ENCODE data around the gene PLXDC2. TPM values are rescaled to one million over a fixed set of nuclear protein-coding genes. Genes with fewer than 3 reads are reported as not detected.

PLXDC2 gene
- total RNA-seq, 1 experiment from 2014 or later, result 38.7 TPM

- H3K4me1 ChIP-seq (ENCODE audit: insufficient read depth, low read length), result no peaks in the 10 kb centered on the region
- no peak overlapping the region for H3K14ac ChIP-seq (ENCODE audit: insufficient read depth, low read length)
- H3K4me3 Mint-ChIP-seq, result no peak overlapping the region
- H3K23me2 ChIP-seq (ENCODE audit: insufficient read length, low read depth, low read length, poor library complexity, severe bottlenecking), result no peaks in the 10 kb centered on the region
- no peak overlapping the region for H3K9ac ChIP-seq (ENCODE audit: extremely low read depth, insufficient read length, low read length)
- no peak overlapping the region for H3K4ac ChIP-seq (ENCODE audit: low read depth, low read length)
- H3K79me2 ChIP-seq (ENCODE audit: insufficient read depth, low read length), result no peaks in the 10 kb centered on the region
- H4K91ac ChIP-seq (ENCODE audit: insufficient read length, low read depth, low read length), result no peak overlapping the region
- no peaks in the 10 kb centered on the region; a peak in 1 of 5 replicates for H3K9me3 Mint-ChIP-seq
- no peaks in the 10 kb centered on the region for H3K27me3 ChIP-seq (ENCODE audit: insufficient read depth, low read length)
- H3K18ac ChIP-seq (ENCODE audit: insufficient read length, low read depth, low read length), result no peak overlapping the region
- no peak overlapping the region for H4K5ac ChIP-seq (ENCODE audit: insufficient read length, low read depth, low read length)
- no CpG with 5 or more reads among the region's 3 CpGs for WGBS (ENCODE audit: extremely low coverage, insufficient read length, low lambda C conversion rate)
- H2BK12ac ChIP-seq (ENCODE audit: insufficient read length, low read depth, low read length), result no peak overlapping the region
- peak overlapping the region in 1 of 3 experiments; percentile 21; a peak in 2 of 7 replicates for H3K27ac Mint-ChIP-seq
- no peak overlapping the region for H2AK5ac ChIP-seq (ENCODE audit: insufficient read length, low read length)
- no peak overlapping the region for H2BK20ac ChIP-seq (ENCODE audit: low read depth, low read length, poor library complexity, severe bottlenecking)
- no peak overlapping the region for H3K23ac ChIP-seq (ENCODE audit: insufficient read length, low read depth, low read length)
- H3K4me1 Mint-ChIP-seq, result peaks cover 41 to 44% of the 10 kb centered on the region in 2 experiments
- H2BK120ac ChIP-seq (ENCODE audit: low read depth, low read length, poor library complexity, severe bottlenecking), result no peak overlapping the region
- no peaks in the 10 kb centered on the region for H3K9me3 ChIP-seq (ENCODE audit: control insufficient read depth, low read depth, low read length)
- H4K20me1 ChIP-seq (ENCODE audit: control insufficient read depth, insufficient read depth, insufficient read length), result no peaks in the 10 kb centered on the region
- H3K56ac ChIP-seq (ENCODE audit: insufficient read length, low read depth, low read length), result no peak overlapping the region
- peaks cover 2 to 3% (median 2%) of the 10 kb centered on the region in 3 experiments; a peak in 2 of 7 replicates for H3K36me3 Mint-ChIP-seq (ENCODE audit: insufficient read depth in 1 of 3, low read depth in 3 of 3)
- H3K4me2 ChIP-seq (ENCODE audit: insufficient read depth, insufficient read length, low read length), result no peak overlapping the region
- no peaks in the 10 kb centered on the region for H3K79me1 ChIP-seq (ENCODE audit: insufficient read depth, low read depth, low read length, poor library complexity, severe bottlenecking)
- no peak for DNase-seq
- H3T11ph ChIP-seq (ENCODE audit: low read length), result no peak overlapping the region
- TF ChIP-seq CTCF (conservative IDR thresholded peaks at IDR 0.05), result peak; percentile 89
- no peak overlapping the region for H2AFZ ChIP-seq (ENCODE audit: low read length)
- H2BK15ac ChIP-seq (ENCODE audit: low read depth, low read length), result no peak overlapping the region
- no peaks in the 10 kb centered on the region for H3K27me3 Mint-ChIP-seq (ENCODE audit: low read depth)
- no peak overlapping the region for H4K8ac ChIP-seq (replicated peaks; ENCODE audit: insufficient read length, low read depth, low read length)
- no peak overlapping the region for H2BK5ac ChIP-seq (ENCODE audit: insufficient read length, low read length)
- H3K27ac ChIP-seq (ENCODE audit: insufficient read length, low read depth, low read length), result no peak overlapping the region
These were observed 28.1 kb upstream of the PLXDC2 start for GRCh38 chr10:19788075-19788686.

Data from H9 (cell line).